Ovary (tissue), 9 donors: ENCODE results near the gene C1QTNF1. TPM values are rescaled to one million over a fixed set of nuclear protein-coding genes. Genes with fewer than 3 reads are reported as not detected.

Experiments used
- DNase-seq, 5 donors: peaks; one replicate each; pipeline ENCODE4 v3.0.0-alpha.2; 2019 to 2020
- H3K27ac ChIP-seq, 2 donors: fragments of 200-600 bp; one replicate each; pipeline versions ENCODE4 v1.5.1 to v1.8.0; 2019 to 2022
- H3K27me3 ChIP-seq: fragments of 200-600 bp; one replicate; pipeline ENCODE4 v1.8.0; 2022
- H3K36me3 ChIP-seq: fragments of 200-600 bp; sonication (generic); one replicate; pipeline ENCODE4 v1.5.1; 2019
- H3K4me1 ChIP-seq: one replicate; pipeline ENCODE4 v1.8.1; 2013; ENCODE audit warnings: mild to moderate bottlenecking, moderate library complexity; ENCODE audit not compliant: insufficient read depth
- H3K4me3 ChIP-seq: fragments of 200-600 bp; sonication (generic); one replicate; pipeline ENCODE4 v1.5.1; 2017
- H3K9me3 ChIP-seq, 2 donors: fragments of 200-600 bp in 1 of 2; sonication (generic) in 1 of 2; one replicate each; pipeline versions ENCODE4 v1.5.1 to v1.8.1; 2013 to 2019; ENCODE audit warnings: mild to moderate bottlenecking in 1 of 2, moderate library complexity in 1 of 2
- CTCF ChIP-seq, 3 donors: fragments of 450-650 bp in 2 of 3; fragments of 200-600 bp in 1 of 3; IDR thresholded peaks; one replicate each; pipeline versions ENCODE4 v1.5.1 to v1.8.0; 2016 to 2022; ENCODE audit warnings: antibody characterized with exemption in 3 of 3, mild to moderate bottlenecking in 1 of 3
- EP300 ChIP-seq: sonication (generic); formaldehyde crosslinking; IDR thresholded peaks from one replicate; pipeline ENCODE4 v1.6.1; 2017; ENCODE audit warnings: antibody characterized with exemption
- POLR2A ChIP-seq: fragments of 450-650 bp; IDR thresholded peaks from one replicate; pipeline ENCODE4 v1.6.1; 2017; ENCODE audit warnings: antibody characterized with exemption, mild to moderate bottlenecking, moderate library complexity
- WGBS, 3 donors: extraction: QIAGEN DNeasy Blood & Tissue Kit in 1 of 3; methylation state at CpG; one replicate each; pipeline versions ENCODE4 v1.1.5 to v1.1.7; 2013 to 2017; 5-methylcytosine and 5-hydroxymethylcytosine counted together
- intact Hi-C, 4 donors: fragments of 100-400 bp; cut with DNase I; formaldehyde crosslinking; loops; one replicate each; pipeline versions ENCODE4 v1.11.0 to v1.15.1; 2022 to 2023
- polyA plus RNA-seq, 2 donors: library from polyadenylated mRNA; stranded (reverse); fragments of 200-250 nt in 1 of 2; fragments of 350-450 nt in 1 of 2; fragmentation: Illumina TruSeq in 1 of 2; extraction: RNeasy Lipid Tissue Mini Kit (QIAGEN cat#74804) in 1 of 2; gene quantifications; one replicate each; pipeline ENCODE4 v1.2.3, GENCODE V29; 2013 to 2014
- total RNA-seq, 7 donors: library from RNA; depleted of rRNA in 2 of 7; stranded (reverse); fragments of >200 nt in 2 of 7; fragmentation: NEBNext Ultra II Directional in 3 of 7; extraction: Animal tissue kit (Norgen Biotek cat#: 25700) in 3 of 7; gene quantifications; one replicate each; pipeline versions ENCODE4 v1.1.0 to v1.2.4, GENCODE V29; 2016 to 2023
- donor health status: DM: no; HTN: no; CAD: no; lungs with moderate emphysema.
- donor health status: DM: no; HTN: no; CAD: no.
- donor health status: Bipolar disorder and iron deficiency.
- donor health status: DM: yes; HTN: yes; CAD: no.
- donor health status: DM: no; HTN: no; CAD: no.
- donor health status: DM: yes; HTN: yes; CAD: no.

The C1QTNF1 gene
- total and polyA plus RNA-seq, 9 donors, result 17.9 to 85.9 (median 53.5) TPM

- intact Hi-C loops, result no loop called here
- Histone ChIP-seq H3K4me1 (peaks cover 8% of the 10 kb centered on the region), H3K27me3 (no peaks in the 10 kb centered on the region), H3K27ac (no peak overlapping the region), H3K9me3 (no peaks in the 10 kb centered on the region), H3K4me3 (no peak overlapping the region), H3K36me3 (no peaks in the 10 kb centered on the region)
- no peak for DNase-seq
- 13 to 30% (median 21%) methylated on average over 8 of the region's 8 CpGs for WGBS, 3 donors
- TF ChIP-seq CTCF (IDR thresholded peaks at IDR 0.05) (no peak), EP300 (no peak), POLR2A (no peak)
Measured at GRCh38 chr17:79093270-79093669, 69.3 kb downstream of the C1QTNF1 start.

- no peaks in the 10 kb centered on the region for H3K27me3 ChIP-seq
- H3K9me3 ChIP-seq, result no peaks in the 10 kb centered on the region
- 56 to 81% (median 63%) methylated on average over 15 to 17 of the region's 17 CpGs for whole genome bisulfite sequencing, 3 donors
- TF ChIP-seq CTCF (IDR thresholded peaks at IDR 0.05), result no peak
- no peak for TF ChIP-seq EP300
- no peak for TF ChIP-seq POLR2A
- intact Hi-C loops, result no loop called here
- H3K36me3 ChIP-seq, result no peaks in the 10 kb centered on the region
- DNase-seq, result no peak
- no peak overlapping the region for H3K4me3 ChIP-seq
- H3K27ac ChIP-seq, result no peak overlapping the region
- peaks cover 8% of the 10 kb centered on the region for H3K4me1 ChIP-seq
Measured at GRCh38 chr17:79094261-79094660, 70.3 kb downstream of the C1QTNF1 start.

GRCh38 chr17:79095345-79096055 lies 71.5 kb downstream of the C1QTNF1 start:
- H3K9me3 ChIP-seq, result no peaks in the 10 kb centered on the region
- TF ChIP-seq CTCF (IDR thresholded peaks at IDR 0.05) (no peak), POLR2A (no peak), EP300 (no peak)
- DNase-seq, result no peak
- H3K4me3 ChIP-seq, result no peak overlapping the region
- H3K27ac ChIP-seq, result no peak overlapping the region
- no peaks in the 10 kb centered on the region for H3K36me3 ChIP-seq
- intact Hi-C loops, result loop anchor here in 1 of 4 donors (5.0 kb wide), 1 partner anchor 287 kb away; no protein-coding TSS in a partner anchor
- H3K27me3 ChIP-seq, result no peaks in the 10 kb centered on the region
- 77 to 84% (median 81%) methylated on average over 15 of the region's 15 CpGs for WGBS, 3 donors
- peaks cover 3% of the 10 kb centered on the region for H3K4me1 ChIP-seq

GRCh38 chr17:79096477-79096876 lies 72.5 kb downstream of the C1QTNF1 start:
- Histone ChIP-seq H3K4me1 (no peaks in the 10 kb centered on the region), H3K36me3 (no peaks in the 10 kb centered on the region), H3K27me3 (no peaks in the 10 kb centered on the region), H3K27ac (no peak overlapping the region), H3K4me3 (no peak overlapping the region), H3K9me3 (no peaks in the 10 kb centered on the region)
- intact Hi-C loops, result loop anchor here in 1 of 4 donors (5.0 kb wide), 1 partner anchor 286 kb away; no protein-coding TSS in a partner anchor
- no peak for TF ChIP-seq EP300
- TF ChIP-seq POLR2A, result no peak
- TF ChIP-seq CTCF (IDR thresholded peaks at IDR 0.05), result no peak
- no peak for DNase-seq
- 25 to 35% (median 30%) methylated on average over 16 of the region's 16 CpGs for WGBS, 3 donors
